ENCODE results near the gene PRPS1.
A peak's percentile ranks its signal among the peaks of the same experiment; 100 is the strongest.
"Not testable (repeated sequence)": the region's sequence is repeated elsewhere in the genome, so short reads cannot be mapped to it uniquely, and the experiment has no call there.

PRPS1 gene

GRCh38 chrX:107675823-107676555 is 47.7 kb downstream of the PRPS1 start:
- no peak for DNase-seq

- peak; percentile 2 for DNase-seq
These were observed 48.5 kb downstream of the PRPS1 start for GRCh38 chrX:107676559-107677378.

- DNase-seq: no peak
These were observed 49.2 kb downstream of the PRPS1 start for GRCh38 chrX:107677501-107677901.

- DNase-seq: no peak
These were observed 49.6 kb downstream of the PRPS1 start for GRCh38 chrX:107677909-107678308.

- peak; percentile 14 for DNase-seq
These were observed 50.8 kb downstream of the PRPS1 start for GRCh38 chrX:107678957-107679740.

GRCh38 chrX:107682256-107682655 is 53.9 kb downstream of the PRPS1 start:
- no peak for DNase-seq

- DNase-seq: no peak
These were observed 55.0 kb downstream of the PRPS1 start for GRCh38 chrX:107683124-107683895.

GRCh38 chrX:107683931-107684330 is 55.6 kb downstream of the PRPS1 start:
- DNase-seq: no peak

GRCh38 chrX:107684956-107685385 is 56.7 kb downstream of the PRPS1 start:
- no peak for DNase-seq

GRCh38 chrX:107685586-107685985 is 57.3 kb downstream of the PRPS1 start:
- not testable (repeated sequence) for DNase-seq

GRCh38 chrX:107686026-107686425 is 57.7 kb downstream of the PRPS1 start:
- no peak for DNase-seq

GRCh38 chrX:107686792-107687191 is 58.5 kb downstream of the PRPS1 start:
- DNase-seq: no peak

- DNase-seq: no peak
These were observed 59.1 kb downstream of the PRPS1 start for GRCh38 chrX:107687445-107687844.

- no peak for DNase-seq
These were observed 62.7 kb downstream of the PRPS1 start for GRCh38 chrX:107691024-107691448.

- DNase-seq: no peak
These were observed 71.3 kb downstream of the PRPS1 start for GRCh38 chrX:107699616-107700015.

GRCh38 chrX:107700317-107700774 is 72.0 kb downstream of the PRPS1 start:
- no peak for DNase-seq
